WTC11 (cell line): ENCODE measurements around the gene CELF2. TPM values are rescaled to one million over a fixed set of nuclear protein-coding genes. Genes with fewer than 3 reads are reported as not detected.
A peak's percentile ranks its signal among the peaks of the same experiment; 100 is the strongest.

ENCODE experiments used
- ATAC-seq: fragments of 200-7000 bp; cut with Tn5 transposase; 2 replicates; pipeline ENCODE4 v1.10.0; 2021; ENCODE audit warnings: mild to moderate bottlenecking, moderate library complexity
- CTCF ChIA-PET: fragments of 300-600 bp; sonication (Branson Sonifier 250); formaldehyde crosslinking; loops from one replicate; lab custom pipeline; 2021; ENCODE audit warnings: antibody characterized with exemption; lab: Charles Lee
- POLR2A ChIA-PET: fragments of 350-600 bp; sonication (Branson Sonifier 250); formaldehyde crosslinking; loops from one replicate; lab custom pipeline; 2021; ENCODE audit warnings: antibody characterized with exemption; lab: Charles Lee
- DNase-seq: peaks from one replicate; pipeline ENCODE4 v3.0.0; 2021; ENCODE audit warnings: low spot score
- H3K27ac Mint-ChIP-seq: 2 replicates; pipeline ENCODE4 v1.8.0; 2021; ENCODE audit warnings: mixed read lengths
- H3K27me3 Mint-ChIP-seq: 2 replicates; pipeline ENCODE4 v1.8.0; 2021; ENCODE audit warnings: low read depth, mild to moderate bottlenecking, moderate library complexity, mixed read lengths
- H3K36me3 Mint-ChIP-seq: 2 replicates; pipeline ENCODE4 v1.8.0; 2021; ENCODE audit warnings: mixed read lengths
- H3K4me1 Mint-ChIP-seq: 2 replicates; pipeline ENCODE4 v1.8.0; 2022; ENCODE audit warnings: mixed read lengths
- H3K4me3 Mint-ChIP-seq: 2 replicates; pipeline ENCODE4 v1.8.0; 2021; ENCODE audit warnings: mild to moderate bottlenecking, moderate library complexity, mixed read lengths
- H3K9me3 Mint-ChIP-seq: 2 replicates; pipeline ENCODE4 v1.8.0; 2021; ENCODE audit warnings: mixed read lengths
- ESRRA ChIP-seq: sonication (generic); formaldehyde crosslinking; IDR thresholded peaks from 2 replicates; pipeline ENCODE4 v1.8.1; 2022; ENCODE audit warnings: mild to moderate bottlenecking, missing genetic modification reagents, borderline replicate concordance
- FOXK1 ChIP-seq: sonication (generic); formaldehyde crosslinking; IDR thresholded peaks from 2 replicates; pipeline ENCODE4 v1.8.0; 2022; ENCODE audit warnings: mild to moderate bottlenecking, moderate library complexity, missing genetic modification reagents
- GABPB1 ChIP-seq: sonication (generic); formaldehyde crosslinking; IDR thresholded peaks from 2 replicates; pipeline ENCODE4 v1.8.1; 2023; ENCODE audit warnings: mild to moderate bottlenecking, missing genetic modification reagents
- JUN ChIP-seq: sonication (generic); formaldehyde crosslinking; IDR thresholded peaks from 2 replicates; pipeline ENCODE4 v1.8.0; 2023; ENCODE audit warnings: mild to moderate bottlenecking, missing genetic modification reagents
- MYBL2 ChIP-seq: sonication (generic); formaldehyde crosslinking; IDR thresholded peaks from 2 replicates; pipeline ENCODE4 v1.8.1; 2023; ENCODE audit warnings: mild to moderate bottlenecking, moderate library complexity, missing genetic modification reagents
- NFATC4 ChIP-seq: fragments of 250-450 bp; sonication (Bioruptor Pico); IDR thresholded peaks from 2 replicates; pipeline ENCODE4 v1.9.0; 2021; ENCODE audit warnings: mild to moderate bottlenecking
- PRRX2 ChIP-seq: fragments of 250-450 bp; sonication (Bioruptor Pico); IDR thresholded peaks from 2 replicates; pipeline ENCODE4 v1.8.0; 2021; ENCODE audit warnings: mild to moderate bottlenecking
- RELA ChIP-seq: sonication (generic); formaldehyde crosslinking; IDR thresholded peaks from 2 replicates; pipeline ENCODE4 v1.8.1; 2022; ENCODE audit warnings: missing genetic modification reagents, mild to moderate bottlenecking, borderline replicate concordance
- SOX15 ChIP-seq: fragments of 250-450 bp; sonication (Bioruptor Pico); IDR thresholded peaks from 2 replicates; pipeline ENCODE4 v1.9.0; 2021; ENCODE audit warnings: mild to moderate bottlenecking
- TCF7 ChIP-seq: sonication (generic); formaldehyde crosslinking; IDR thresholded peaks from 2 replicates; pipeline ENCODE4 v1.8.0; 2022; ENCODE audit warnings: mild to moderate bottlenecking, low read depth, missing genetic modification reagents, moderate library complexity
- TEAD1 ChIP-seq: sonication (generic); formaldehyde crosslinking; IDR thresholded peaks from 2 replicates; pipeline ENCODE4 v1.8.0; 2022; ENCODE audit warnings: mild to moderate bottlenecking, missing genetic modification reagents
- ZBTB21 ChIP-seq: sonication (generic); formaldehyde crosslinking; IDR thresholded peaks from 2 replicates; pipeline ENCODE4 v1.8.1; 2023; ENCODE audit warnings: mild to moderate bottlenecking, missing genetic modification reagents, borderline replicate concordance
- ZNF232 ChIP-seq: sonication (generic); formaldehyde crosslinking; IDR thresholded peaks from 2 replicates; pipeline ENCODE4 v1.8.0; 2022; ENCODE audit warnings: mild to moderate bottlenecking, missing genetic modification reagents
- ZNF396 ChIP-seq: fragments of 250-450 bp; sonication (Bioruptor Pico); IDR thresholded peaks from 2 replicates; pipeline ENCODE4 v1.8.0; 2021; ENCODE audit warnings: mild to moderate bottlenecking, moderate library complexity, borderline replicate concordance
- ZNF423 ChIP-seq: fragments of 250-450 bp; sonication (Bioruptor Pico); IDR thresholded peaks from 2 replicates; pipeline ENCODE4 v2.1.2; 2022; ENCODE audit warnings: mild to moderate bottlenecking, moderate library complexity
- total RNA-seq: library from RNA; stranded (reverse); gene quantifications from 3 replicates; pipeline ENCODE4 v1.2.3, GENCODE V29; 2021
- TF ChIP-seq, protein P1 (sequence below): sonication (generic); formaldehyde crosslinking; IDR thresholded peaks from 2 replicates; pipeline ENCODE4 v1.8.1; 2022; ENCODE audit warnings: mild to moderate bottlenecking, missing genetic modification reagents, moderate library complexity, borderline replicate concordance
- TF ChIP-seq, protein P2 (sequence below): fragments of 250-450 bp; sonication (Bioruptor Pico); IDR thresholded peaks from 2 replicates; pipeline ENCODE4 v1.9.0; 2021; ENCODE audit warnings: mild to moderate bottlenecking, borderline replicate concordance
- TF ChIP-seq, protein P3 (sequence below): sonication (generic); formaldehyde crosslinking; IDR thresholded peaks from 2 replicates; pipeline ENCODE4 v1.8.1; 2023; ENCODE audit warnings: mild to moderate bottlenecking, missing genetic modification reagents, moderate library complexity
- TF ChIP-seq, protein P4 (sequence below): sonication (generic); formaldehyde crosslinking; IDR thresholded peaks from 2 replicates; pipeline ENCODE4 v1.8.0; 2022; ENCODE audit warnings: mild to moderate bottlenecking, missing genetic modification reagents
- TF ChIP-seq, protein P5 (sequence below): fragments of 200-600 bp; IDR thresholded peaks from 2 replicates; pipeline ENCODE4 v1.8.0; 2022; ENCODE audit warnings: antibody characterized with exemption
- TF ChIP-seq, protein P6 (sequence below): sonication (generic); formaldehyde crosslinking; IDR thresholded peaks from 2 replicates; pipeline ENCODE4 v1.8.1; 2023; ENCODE audit warnings: mild to moderate bottlenecking, missing genetic modification reagents

CELF2 gene
- total RNA-seq, 1 experiment from 2014 or later: 24.6 TPM

DNA sequence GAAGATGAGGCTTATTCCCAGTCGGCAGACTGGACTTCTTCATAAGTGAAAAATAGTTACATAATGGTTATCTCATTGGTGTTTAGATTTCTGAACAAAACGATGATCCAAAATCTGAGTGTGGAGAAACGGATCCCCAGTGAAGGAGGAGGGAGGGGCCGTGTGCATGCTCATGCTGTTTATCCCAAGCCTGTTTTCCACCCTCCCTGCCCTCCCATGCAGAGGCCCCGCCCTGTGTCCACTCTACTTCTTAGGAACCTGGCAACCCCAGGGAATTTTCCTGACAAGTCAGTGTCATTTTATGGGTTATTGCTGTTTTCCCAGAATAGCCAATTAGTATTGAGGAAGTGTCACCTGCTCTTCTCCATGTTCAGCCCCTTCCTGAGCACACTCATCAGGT lies 174.0 kb downstream of the CELF2 start:
- POLR2A ChIA-PET: no interaction called here
- no peaks in the 10 kb centered on the region for H3K9me3 Mint-ChIP-seq
- CTCF ChIA-PET: no interaction called here
- no peak for DNase-seq
- no peaks in the 10 kb centered on the region for H3K27me3 Mint-ChIP-seq
- H3K36me3 Mint-ChIP-seq: peaks cover 6% of the 10 kb centered on the region; the same call in 1 of the 2 replicates
- no peak for ATAC-seq
- H3K4me3 Mint-ChIP-seq: no peak overlapping the region
- TF ChIP-seq ZBTB21 (CRISPR knock-in tag) (no peak), ZNF232 (CRISPR knock-in tag) (no peak), RELA (no peak), GABPB1 (CRISPR knock-in tag) (no peak), JUN (CRISPR knock-in tag) (no peak), NFATC4 (CRISPR knock-in tag) (no peak), ESRRA (CRISPR knock-in tag) (no peak), MYBL2 (CRISPR knock-in tag) (no peak), TCF7 (CRISPR knock-in tag) (no peak)
- TF ChIP-seq, protein P1, sequence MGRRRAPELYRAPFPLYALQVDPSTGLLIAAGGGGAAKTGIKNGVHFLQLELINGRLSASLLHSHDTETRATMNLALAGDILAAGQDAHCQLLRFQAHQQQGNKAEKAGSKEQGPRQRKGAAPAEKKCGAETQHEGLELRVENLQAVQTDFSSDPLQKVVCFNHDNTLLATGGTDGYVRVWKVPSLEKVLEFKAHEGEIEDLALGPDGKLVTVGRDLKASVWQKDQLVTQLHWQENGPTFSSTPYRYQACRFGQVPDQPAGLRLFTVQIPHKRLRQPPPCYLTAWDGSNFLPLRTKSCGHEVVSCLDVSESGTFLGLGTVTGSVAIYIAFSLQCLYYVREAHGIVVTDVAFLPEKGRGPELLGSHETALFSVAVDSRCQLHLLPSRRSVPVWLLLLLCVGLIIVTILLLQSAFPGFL (CRISPR knock-in tag): no peak
- TF ChIP-seq, protein P2, sequence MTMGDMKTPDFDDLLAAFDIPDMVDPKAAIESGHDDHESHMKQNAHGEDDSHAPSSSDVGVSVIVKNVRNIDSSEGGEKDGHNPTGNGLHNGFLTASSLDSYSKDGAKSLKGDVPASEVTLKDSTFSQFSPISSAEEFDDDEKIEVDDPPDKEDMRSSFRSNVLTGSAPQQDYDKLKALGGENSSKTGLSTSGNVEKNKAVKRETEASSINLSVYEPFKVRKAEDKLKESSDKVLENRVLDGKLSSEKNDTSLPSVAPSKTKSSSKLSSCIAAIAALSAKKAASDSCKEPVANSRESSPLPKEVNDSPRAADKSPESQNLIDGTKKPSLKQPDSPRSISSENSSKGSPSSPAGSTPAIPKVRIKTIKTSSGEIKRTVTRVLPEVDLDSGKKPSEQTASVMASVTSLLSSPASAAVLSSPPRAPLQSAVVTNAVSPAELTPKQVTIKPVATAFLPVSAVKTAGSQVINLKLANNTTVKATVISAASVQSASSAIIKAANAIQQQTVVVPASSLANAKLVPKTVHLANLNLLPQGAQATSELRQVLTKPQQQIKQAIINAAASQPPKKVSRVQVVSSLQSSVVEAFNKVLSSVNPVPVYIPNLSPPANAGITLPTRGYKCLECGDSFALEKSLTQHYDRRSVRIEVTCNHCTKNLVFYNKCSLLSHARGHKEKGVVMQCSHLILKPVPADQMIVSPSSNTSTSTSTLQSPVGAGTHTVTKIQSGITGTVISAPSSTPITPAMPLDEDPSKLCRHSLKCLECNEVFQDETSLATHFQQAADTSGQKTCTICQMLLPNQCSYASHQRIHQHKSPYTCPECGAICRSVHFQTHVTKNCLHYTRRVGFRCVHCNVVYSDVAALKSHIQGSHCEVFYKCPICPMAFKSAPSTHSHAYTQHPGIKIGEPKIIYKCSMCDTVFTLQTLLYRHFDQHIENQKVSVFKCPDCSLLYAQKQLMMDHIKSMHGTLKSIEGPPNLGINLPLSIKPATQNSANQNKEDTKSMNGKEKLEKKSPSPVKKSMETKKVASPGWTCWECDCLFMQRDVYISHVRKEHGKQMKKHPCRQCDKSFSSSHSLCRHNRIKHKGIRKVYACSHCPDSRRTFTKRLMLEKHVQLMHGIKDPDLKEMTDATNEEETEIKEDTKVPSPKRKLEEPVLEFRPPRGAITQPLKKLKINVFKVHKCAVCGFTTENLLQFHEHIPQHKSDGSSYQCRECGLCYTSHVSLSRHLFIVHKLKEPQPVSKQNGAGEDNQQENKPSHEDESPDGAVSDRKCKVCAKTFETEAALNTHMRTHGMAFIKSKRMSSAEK (CRISPR knock-in tag): no peak
- TF ChIP-seq, protein P3, sequence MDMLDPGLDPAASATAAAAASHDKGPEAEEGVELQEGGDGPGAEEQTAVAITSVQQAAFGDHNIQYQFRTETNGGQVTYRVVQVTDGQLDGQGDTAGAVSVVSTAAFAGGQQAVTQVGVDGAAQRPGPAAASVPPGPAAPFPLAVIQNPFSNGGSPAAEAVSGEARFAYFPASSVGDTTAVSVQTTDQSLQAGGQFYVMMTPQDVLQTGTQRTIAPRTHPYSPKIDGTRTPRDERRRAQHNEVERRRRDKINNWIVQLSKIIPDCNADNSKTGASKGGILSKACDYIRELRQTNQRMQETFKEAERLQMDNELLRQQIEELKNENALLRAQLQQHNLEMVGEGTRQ (CRISPR knock-in tag): no peak
- TF ChIP-seq, protein P4, sequence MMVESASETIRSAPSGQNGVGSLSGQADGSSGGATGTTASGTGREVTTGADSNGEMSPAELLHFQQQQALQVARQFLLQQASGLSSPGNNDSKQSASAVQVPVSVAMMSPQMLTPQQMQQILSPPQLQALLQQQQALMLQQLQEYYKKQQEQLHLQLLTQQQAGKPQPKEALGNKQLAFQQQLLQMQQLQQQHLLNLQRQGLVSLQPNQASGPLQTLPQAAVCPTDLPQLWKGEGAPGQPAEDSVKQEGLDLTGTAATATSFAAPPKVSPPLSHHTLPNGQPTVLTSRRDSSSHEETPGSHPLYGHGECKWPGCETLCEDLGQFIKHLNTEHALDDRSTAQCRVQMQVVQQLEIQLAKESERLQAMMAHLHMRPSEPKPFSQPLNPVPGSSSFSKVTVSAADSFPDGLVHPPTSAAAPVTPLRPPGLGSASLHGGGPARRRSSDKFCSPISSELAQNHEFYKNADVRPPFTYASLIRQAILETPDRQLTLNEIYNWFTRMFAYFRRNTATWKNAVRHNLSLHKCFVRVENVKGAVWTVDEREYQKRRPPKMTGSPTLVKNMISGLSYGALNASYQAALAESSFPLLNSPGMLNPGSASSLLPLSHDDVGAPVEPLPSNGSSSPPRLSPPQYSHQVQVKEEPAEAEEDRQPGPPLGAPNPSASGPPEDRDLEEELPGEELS (CRISPR knock-in tag): no peak
- H3K27ac Mint-ChIP-seq: no peak overlapping the region
- peaks cover 44% of the 10 kb centered on the region for H3K4me1 Mint-ChIP-seq

DNA sequence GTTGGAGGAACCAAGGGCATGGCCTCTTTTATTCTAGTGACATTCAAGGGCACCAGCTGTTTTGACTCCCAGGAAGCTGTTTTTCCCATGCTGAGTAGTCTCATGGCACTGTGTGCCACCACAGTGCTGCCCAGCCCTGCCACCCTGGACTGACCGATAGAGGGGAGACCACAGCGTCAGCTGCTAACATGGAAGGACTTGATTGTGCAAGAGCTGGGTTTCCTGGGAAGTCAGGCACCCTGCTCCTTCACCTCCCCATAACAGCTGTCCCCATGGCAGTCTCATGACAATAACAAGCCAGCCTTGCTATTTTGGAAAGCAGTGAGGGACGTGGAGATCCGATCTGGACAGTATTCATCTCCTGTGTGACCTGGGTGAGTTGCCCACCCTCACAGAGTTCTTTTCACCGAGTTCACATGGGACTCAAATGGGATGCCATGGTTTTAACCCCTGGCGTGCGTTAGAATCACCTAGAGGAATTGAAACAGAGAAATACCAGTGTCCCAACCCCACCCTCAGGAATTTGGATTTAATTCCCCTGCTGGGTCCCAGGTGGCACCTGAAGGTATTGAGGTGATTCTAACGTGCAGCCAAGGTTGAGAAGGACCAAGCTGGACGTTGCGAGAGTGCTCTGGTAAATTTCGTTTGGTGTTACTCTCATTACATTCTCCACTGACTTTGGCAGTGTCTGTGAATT lies 174.8 kb downstream of the CELF2 start:
- no peaks in the 10 kb centered on the region for H3K9me3 Mint-ChIP-seq
- no peaks in the 10 kb centered on the region for H3K27me3 Mint-ChIP-seq
- ChIA-PET POLR2A (interaction anchor here (0.7 kb wide), 1 partner anchor 1703 kb away, joined by 3 read pairs; no protein-coding TSS in a partner anchor), CTCF (interaction anchor here (1.1 kb wide), 1 partner anchor 110 kb away, joined by 3 read pairs; no protein-coding TSS in a partner anchor)
- TF ChIP-seq, protein P5, sequence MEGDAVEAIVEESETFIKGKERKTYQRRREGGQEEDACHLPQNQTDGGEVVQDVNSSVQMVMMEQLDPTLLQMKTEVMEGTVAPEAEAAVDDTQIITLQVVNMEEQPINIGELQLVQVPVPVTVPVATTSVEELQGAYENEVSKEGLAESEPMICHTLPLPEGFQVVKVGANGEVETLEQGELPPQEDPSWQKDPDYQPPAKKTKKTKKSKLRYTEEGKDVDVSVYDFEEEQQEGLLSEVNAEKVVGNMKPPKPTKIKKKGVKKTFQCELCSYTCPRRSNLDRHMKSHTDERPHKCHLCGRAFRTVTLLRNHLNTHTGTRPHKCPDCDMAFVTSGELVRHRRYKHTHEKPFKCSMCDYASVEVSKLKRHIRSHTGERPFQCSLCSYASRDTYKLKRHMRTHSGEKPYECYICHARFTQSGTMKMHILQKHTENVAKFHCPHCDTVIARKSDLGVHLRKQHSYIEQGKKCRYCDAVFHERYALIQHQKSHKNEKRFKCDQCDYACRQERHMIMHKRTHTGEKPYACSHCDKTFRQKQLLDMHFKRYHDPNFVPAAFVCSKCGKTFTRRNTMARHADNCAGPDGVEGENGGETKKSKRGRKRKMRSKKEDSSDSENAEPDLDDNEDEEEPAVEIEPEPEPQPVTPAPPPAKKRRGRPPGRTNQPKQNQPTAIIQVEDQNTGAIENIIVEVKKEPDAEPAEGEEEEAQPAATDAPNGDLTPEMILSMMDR: no peak
- TF ChIP-seq TEAD1 (CRISPR knock-in tag): peak; percentile 29; the same call in 1 of the 2 replicates
- peak; percentile 36; the same call in 1 of the 2 replicates for TF ChIP-seq ZNF423 (CRISPR knock-in tag)
- TF ChIP-seq, protein P4 (CRISPR knock-in tag): no peak
- TF ChIP-seq, protein P6, sequence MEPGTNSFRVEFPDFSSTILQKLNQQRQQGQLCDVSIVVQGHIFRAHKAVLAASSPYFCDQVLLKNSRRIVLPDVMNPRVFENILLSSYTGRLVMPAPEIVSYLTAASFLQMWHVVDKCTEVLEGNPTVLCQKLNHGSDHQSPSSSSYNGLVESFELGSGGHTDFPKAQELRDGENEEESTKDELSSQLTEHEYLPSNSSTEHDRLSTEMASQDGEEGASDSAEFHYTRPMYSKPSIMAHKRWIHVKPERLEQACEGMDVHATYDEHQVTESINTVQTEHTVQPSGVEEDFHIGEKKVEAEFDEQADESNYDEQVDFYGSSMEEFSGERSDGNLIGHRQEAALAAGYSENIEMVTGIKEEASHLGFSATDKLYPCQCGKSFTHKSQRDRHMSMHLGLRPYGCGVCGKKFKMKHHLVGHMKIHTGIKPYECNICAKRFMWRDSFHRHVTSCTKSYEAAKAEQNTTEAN (CRISPR knock-in tag): no peak
- TF ChIP-seq TCF7 (CRISPR knock-in tag): no peak
- TF ChIP-seq PRRX2: no peak
- TF ChIP-seq ZNF396 (CRISPR knock-in tag): no peak
- TF ChIP-seq FOXK1 (CRISPR knock-in tag): no peak
- TF ChIP-seq SOX15 (CRISPR knock-in tag): no peak
- H3K4me1 Mint-ChIP-seq: peaks cover 52% of the 10 kb centered on the region
- ATAC-seq (peak; percentile 31; the same call in 1 of the 2 replicates), DNase-seq (peak; percentile 35)
- peak overlapping the region; percentile 39; the same call in 1 of the 2 replicates for H3K27ac Mint-ChIP-seq
- peaks cover 6% of the 10 kb centered on the region; the same call in 1 of the 2 replicates for H3K36me3 Mint-ChIP-seq
- H3K4me3 Mint-ChIP-seq: no peak overlapping the region
